CD4-positive, CD25-positive, alpha-beta regulatory T cell (primary cell): ENCODE measurements around the gene WWC1. TPM values are rescaled to one million over a fixed set of nuclear protein-coding genes. Genes with fewer than 3 reads are reported as not detected.
"Not testable (repeated sequence)": the region's sequence is repeated elsewhere in the genome, so short reads cannot be mapped to it uniquely, and the experiment has no call there.

Experiments used
- ATAC-seq, 2 donors: fragments of 150-1000 bp; cut with Tn5 transposase; one replicate each; pipeline ENCODE4 v1.10.0; 2021; ENCODE audit warnings: low read depth in 2 of 2, moderate number of reproducible peaks in 2 of 2, moderate library complexity in 1 of 2
- DNase-seq, 3 donors: peaks; one replicate each; pipeline versions ENCODE4 v3.0.0 to v3.0.0-alpha.2; 2012 to 2022; ENCODE audit warnings: mixed read lengths in 1 of 3
- H3K27ac ChIP-seq: one replicate; pipeline ENCODE4 v1.7.0; 2013; ENCODE audit warnings: mild to moderate bottlenecking, low read length; ENCODE audit not compliant: insufficient read depth, poor library complexity, severe bottlenecking
- H3K27me3 ChIP-seq: one replicate; pipeline ENCODE4 v1.7.0; 2013; ENCODE audit warnings: low read length; ENCODE audit not compliant: control insufficient read depth, insufficient read depth
- H3K36me3 ChIP-seq: one replicate; pipeline ENCODE4 v1.7.0; 2013; ENCODE audit warnings: mild to moderate bottlenecking, low read length, moderate library complexity; ENCODE audit not compliant: control insufficient read depth, insufficient read depth
- H3K4me1 ChIP-seq: 2 replicates; pipeline ENCODE4 v1.7.0; 2013; ENCODE audit warnings: mild to moderate bottlenecking, low read length; ENCODE audit not compliant: insufficient read depth, control insufficient read depth, poor library complexity, severe bottlenecking
- H3K4me3 ChIP-seq: one replicate; pipeline ENCODE4 v1.7.0; 2013; ENCODE audit warnings: low read depth, mild to moderate bottlenecking, low read length, moderate library complexity
- H3K9me3 ChIP-seq, 2 experiments: 1 replicate in 1 of 2; 2 replicates in 1 of 2; pipeline ENCODE4 v1.7.0; 2013; ENCODE audit warnings: low read length in 2 of 2, mild to moderate bottlenecking in 1 of 2, moderate library complexity in 1 of 2; ENCODE audit not compliant: control insufficient read depth in 2 of 2
- H3K27ac Mint-ChIP-seq, 3 donors: one replicate each; pipeline ENCODE4 v1.8.0; 2020 to 2022; ENCODE audit warnings: mild to moderate bottlenecking in 3 of 3, mixed read lengths in 3 of 3, moderate library complexity in 2 of 3
- H3K27me3 Mint-ChIP-seq: one replicate; pipeline ENCODE4 v1.8.0; 2022; ENCODE audit warnings: mild to moderate bottlenecking, mixed read lengths
- H3K36me3 Mint-ChIP-seq: one replicate; pipeline ENCODE4 v1.8.0; 2020; ENCODE audit warnings: mixed read lengths
- H3K4me1 Mint-ChIP-seq, 4 donors: one replicate each; pipeline ENCODE4 v1.8.0; 2020 to 2022; ENCODE audit warnings: mixed read lengths in 4 of 4, mild to moderate bottlenecking in 1 of 4
- H3K4me3 Mint-ChIP-seq, 4 donors: one replicate each; pipeline ENCODE4 v1.8.0; 2020 to 2022; ENCODE audit warnings: mild to moderate bottlenecking in 4 of 4, mixed read lengths in 4 of 4, moderate library complexity in 3 of 4
- H3K9me3 Mint-ChIP-seq, 7 donors: one replicate each; pipeline ENCODE4 v1.8.0; 2020 to 2022; ENCODE audit warnings: mixed read lengths in 7 of 7, mild to moderate bottlenecking in 3 of 7, moderate library complexity in 2 of 7
- polyA plus RNA-seq, 4 donors: library from polyadenylated mRNA; unstranded; fragments of 300-500 nt; fragmentation: Illumina TruSeq; gene quantifications; one replicate each; pipeline ENCODE4 v1.2.3, GENCODE V29; 2021
- total RNA-seq: library from RNA; stranded (reverse); gene quantifications from one replicate; pipeline ENCODE4 v1.2.3, GENCODE V29; 2022

The WWC1 gene
- total and polyA plus RNA-seq, 5 donors from 2014 or later, result 0.07 to 1.5 (median 0.95) TPM; not detected in 1

GRCh38 chr5:168274406-168274805 is 17.0 kb upstream of the WWC1 start:
- H3K27ac ChIP-seq, result no peak overlapping the region
- Mint-ChIP-seq H3K9me3 (peaks cover 0 to 3% (median 0%) of the 10 kb centered on the region in 7 donors), H3K4me1 (peaks cover 0 to 4% (median 1%) of the 10 kb centered on the region in 4 donors), H3K36me3 (no peaks in the 10 kb centered on the region), H3K27me3 (peaks cover 32% of the 10 kb centered on the region), H3K27ac (no peak overlapping the region), H3K4me3 (no peak overlapping the region)
- ATAC-seq (no peak), DNase-seq (no peak)
- no peaks in the 10 kb centered on the region for H3K36me3 ChIP-seq
- H3K9me3 ChIP-seq, result no peaks in the 10 kb centered on the region
- no peak overlapping the region for H3K4me3 ChIP-seq
- H3K27me3 ChIP-seq, result no peaks in the 10 kb centered on the region
- peaks cover 2% of the 10 kb centered on the region for H3K4me1 ChIP-seq

DNA sequence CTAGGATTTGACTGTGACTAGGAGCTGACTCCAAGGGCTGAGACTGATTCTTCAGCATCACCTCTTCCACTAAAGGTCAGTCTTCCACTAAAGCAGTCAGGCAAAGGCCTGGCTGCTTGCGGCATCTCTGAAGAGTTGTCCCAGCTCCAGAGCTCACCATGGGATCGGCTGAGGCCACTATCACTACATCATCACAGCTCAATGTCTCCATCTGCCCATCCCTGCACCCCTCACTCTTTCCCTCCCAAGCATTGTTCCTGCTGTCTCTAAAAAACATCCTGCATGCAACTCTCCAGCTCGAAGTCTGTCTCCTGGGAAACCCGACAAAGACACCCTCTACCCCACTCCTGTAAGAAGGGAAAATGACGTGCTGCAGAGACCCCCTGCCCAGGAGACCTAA is 15.5 kb upstream of the WWC1 start:
- Mint-ChIP-seq H3K27me3 (peaks cover 30% of the 10 kb centered on the region), H3K4me1 (no peaks in the 10 kb centered on the region), H3K36me3 (no peaks in the 10 kb centered on the region), H3K27ac (peak overlapping the region in 1 of 3 donors; percentile 31), H3K4me3 (no peak overlapping the region), H3K9me3 (peaks cover 0 to 3% (median 0%) of the 10 kb centered on the region in 7 donors)
- no peaks in the 10 kb centered on the region for H3K36me3 ChIP-seq
- no peaks in the 10 kb centered on the region for H3K4me1 ChIP-seq
- H3K27me3 ChIP-seq, result no peaks in the 10 kb centered on the region
- H3K9me3 ChIP-seq, result no peaks in the 10 kb centered on the region
- H3K27ac ChIP-seq, result no peak overlapping the region
- DNase-seq, result no peak
- no peak for ATAC-seq
- H3K4me3 ChIP-seq, result no peak overlapping the region

DNA sequence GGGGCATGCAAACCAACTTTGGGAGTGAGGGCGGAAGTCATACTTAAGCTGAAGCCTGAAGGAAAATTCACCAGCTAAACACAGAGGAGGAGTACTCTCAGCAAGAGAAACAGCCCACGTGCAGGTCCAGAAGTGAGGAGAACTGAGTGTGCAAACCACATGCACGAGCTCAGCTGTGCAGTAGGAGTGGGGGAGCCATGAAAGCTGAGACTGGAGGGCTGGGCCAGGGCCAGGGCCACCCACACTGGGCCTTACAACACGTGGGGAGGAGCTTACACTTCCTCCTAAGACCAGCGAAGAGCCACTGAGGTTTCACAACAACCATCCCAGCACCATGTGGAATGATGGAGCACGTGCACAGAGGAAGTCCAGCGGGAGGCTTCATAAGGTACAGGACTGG is 9.3 kb upstream of the WWC1 start:
- Mint-ChIP-seq H3K9me3 (peaks cover 2 to 14% (median 3%) of the 10 kb centered on the region in 7 donors), H3K27ac (peak overlapping the region in 1 of 3 donors; percentile 61), H3K4me3 (no peak overlapping the region), H3K36me3 (no peaks in the 10 kb centered on the region), H3K27me3 (peaks cover 30% of the 10 kb centered on the region), H3K4me1 (peaks cover 0 to 5% (median 1%) of the 10 kb centered on the region in 4 donors)
- no peak for DNase-seq
- Histone ChIP-seq H3K27me3 (peaks cover 13% of the 10 kb centered on the region), H3K4me3 (no peak overlapping the region), H3K4me1 (no peaks in the 10 kb centered on the region), H3K36me3 (no peaks in the 10 kb centered on the region), H3K27ac (no peak overlapping the region), H3K9me3 (peaks cover 2 to 10% of the 10 kb centered on the region in 2 experiments)
- ATAC-seq, result no peak

DNA sequence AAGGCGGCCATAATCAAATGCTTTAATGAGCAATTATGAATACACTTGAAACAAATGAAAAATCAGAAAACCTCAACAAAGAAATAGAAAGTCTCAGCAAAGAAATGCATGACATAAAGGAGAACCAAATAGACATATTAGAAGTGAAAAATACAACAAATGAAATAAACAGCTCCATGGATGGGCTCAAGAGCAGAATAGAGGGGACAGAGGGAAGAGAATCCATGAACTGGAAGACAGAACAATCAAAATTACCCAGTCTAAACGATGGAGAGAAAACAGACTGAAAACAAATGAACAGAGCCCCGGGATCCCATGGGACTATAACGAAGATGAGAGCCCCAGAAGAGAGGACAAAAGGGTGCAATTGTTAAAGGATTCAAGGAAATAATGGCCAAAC is 6.6 kb upstream of the WWC1 start:
- H3K4me1 ChIP-seq, result no peaks in the 10 kb centered on the region
- Mint-ChIP-seq H3K27ac (no peak overlapping the region), H3K9me3 (peaks cover 2 to 14% (median 4%) of the 10 kb centered on the region in 7 donors), H3K4me3 (no peak overlapping the region), H3K4me1 (peaks cover 2 to 7% (median 6%) of the 10 kb centered on the region in 4 donors), H3K27me3 (peaks cover 23% of the 10 kb centered on the region), H3K36me3 (no peaks in the 10 kb centered on the region)
- H3K27ac ChIP-seq, result no peak overlapping the region
- DNase-seq (no peak), ATAC-seq (no peak)
- peaks cover 2 to 10% of the 10 kb centered on the region in 2 experiments for H3K9me3 ChIP-seq
- no peak overlapping the region for H3K4me3 ChIP-seq
- H3K36me3 ChIP-seq, result no peaks in the 10 kb centered on the region
- peaks cover 13% of the 10 kb centered on the region for H3K27me3 ChIP-seq

- peaks cover 2 to 10% of the 10 kb centered on the region in 2 experiments for H3K9me3 ChIP-seq
- H3K36me3 Mint-ChIP-seq, result no peaks in the 10 kb centered on the region
- no peaks in the 10 kb centered on the region for H3K4me1 ChIP-seq
- peak overlapping the region in 1 of 3 donors; percentile 6 for H3K27ac Mint-ChIP-seq
- no peak overlapping the region for H3K4me3 ChIP-seq
- no peaks in the 10 kb centered on the region for H3K36me3 ChIP-seq
- H3K27me3 Mint-ChIP-seq, result peaks cover 25% of the 10 kb centered on the region
- H3K27ac ChIP-seq, result no peak overlapping the region
- peaks cover 2 to 14% (median 5%) of the 10 kb centered on the region in 7 donors for H3K9me3 Mint-ChIP-seq
- H3K4me3 Mint-ChIP-seq, result no peak overlapping the region
- peaks cover 2 to 9% (median 7%) of the 10 kb centered on the region in 4 donors for H3K4me1 Mint-ChIP-seq
- no peak for ATAC-seq
- peaks cover 13% of the 10 kb centered on the region for H3K27me3 ChIP-seq
- DNase-seq, result no peak
These were observed 5.7 kb upstream of the WWC1 start for GRCh38 chr5:168285696-168286095.

DNA sequence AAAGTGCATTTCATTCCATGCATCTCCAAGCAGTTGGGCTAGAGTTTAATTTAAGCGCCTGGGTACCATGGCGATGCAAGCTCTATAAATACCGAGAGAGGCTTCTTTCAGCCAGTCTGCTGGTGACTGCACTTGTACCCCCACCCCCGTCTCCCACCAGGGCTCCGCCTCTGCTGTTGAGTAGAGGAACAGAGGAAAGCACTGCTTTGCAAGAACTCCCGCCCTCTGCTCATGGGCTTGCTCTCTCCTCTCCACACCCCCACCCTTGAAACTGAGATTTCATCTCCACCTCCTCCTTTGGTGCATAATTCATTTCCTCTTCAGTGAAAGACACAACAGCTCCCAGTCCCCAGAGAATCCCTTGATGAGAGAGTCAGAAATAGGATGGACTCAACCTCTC is 5.1 kb upstream of the WWC1 start:
- Histone ChIP-seq H3K9me3 (peaks cover 2 to 10% of the 10 kb centered on the region in 2 experiments), H3K4me3 (no peak overlapping the region), H3K4me1 (peaks cover 4% of the 10 kb centered on the region), H3K36me3 (no peaks in the 10 kb centered on the region), H3K27ac (no peak overlapping the region), H3K27me3 (peaks cover 13% of the 10 kb centered on the region)
- Mint-ChIP-seq H3K36me3 (no peaks in the 10 kb centered on the region), H3K4me3 (no peak overlapping the region), H3K4me1 (peaks cover 2 to 14% (median 7%) of the 10 kb centered on the region in 4 donors), H3K9me3 (peaks cover 2 to 14% (median 5%) of the 10 kb centered on the region in 7 donors), H3K27ac (no peak overlapping the region), H3K27me3 (peaks cover 31% of the 10 kb centered on the region)
- DNase-seq (no peak), ATAC-seq (no peak)

DNA sequence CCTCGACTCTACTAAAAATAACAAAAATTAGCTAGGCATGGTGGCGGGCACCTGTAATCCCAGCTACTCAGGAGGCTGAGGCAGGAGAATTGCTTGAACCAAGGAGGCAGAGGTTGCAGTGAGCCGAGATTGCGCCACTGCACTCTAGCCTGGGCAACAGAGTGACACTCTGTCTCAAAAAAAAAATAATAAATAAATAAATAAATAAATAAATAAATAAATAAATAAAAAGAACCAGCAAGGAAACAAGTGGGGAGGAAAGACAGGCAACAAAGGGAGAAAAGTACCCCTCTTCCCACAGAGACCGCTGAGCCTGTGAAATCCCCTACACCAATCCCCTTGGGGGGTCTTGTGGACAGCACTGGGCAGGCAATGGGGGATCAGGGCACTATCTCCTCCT is 4.6 kb upstream of the WWC1 start:
- Mint-ChIP-seq H3K27me3 (peaks cover 28% of the 10 kb centered on the region), H3K4me1 (peaks cover 2 to 14% (median 7%) of the 10 kb centered on the region in 4 donors), H3K9me3 (peaks cover 2 to 14% (median 5%) of the 10 kb centered on the region in 7 donors)
- not testable (repeated sequence) for H3K36me3 ChIP-seq, DNase-seq, ATAC-seq, H3K36me3 Mint-ChIP-seq, H3K27ac Mint-ChIP-seq, H3K27ac ChIP-seq, H3K4me3 Mint-ChIP-seq, H3K4me3 ChIP-seq, H3K4me1 ChIP-seq
- H3K9me3 ChIP-seq, result peaks cover 2 to 10% of the 10 kb centered on the region in 2 experiments
- H3K27me3 ChIP-seq, result peaks cover 13% of the 10 kb centered on the region

- no peak overlapping the region for H3K27ac Mint-ChIP-seq
- no peaks in the 10 kb centered on the region for H3K36me3 ChIP-seq
- H3K4me1 Mint-ChIP-seq, result peaks cover 2 to 14% (median 7%) of the 10 kb centered on the region in 4 donors
- H3K27ac ChIP-seq, result no peak overlapping the region
- no peak for DNase-seq
- no peak overlapping the region for H3K4me3 ChIP-seq
- H3K27me3 Mint-ChIP-seq, result peaks cover 27% of the 10 kb centered on the region
- no peaks in the 10 kb centered on the region for H3K36me3 Mint-ChIP-seq
- peaks cover 13% of the 10 kb centered on the region for H3K27me3 ChIP-seq
- no peak overlapping the region for H3K4me3 Mint-ChIP-seq
- no peak for ATAC-seq
- peaks cover 2 to 14% (median 5%) of the 10 kb centered on the region in 7 donors for H3K9me3 Mint-ChIP-seq
- peaks cover 2 to 10% of the 10 kb centered on the region in 2 experiments for H3K9me3 ChIP-seq
- H3K4me1 ChIP-seq, result peaks cover 10% of the 10 kb centered on the region
These were observed 4.1 kb upstream of the WWC1 start for GRCh38 chr5:168287362-168287761.
